ENCODE data around the gene DRC7.

GRCh38 chr16:57668263-57668571 is 26.4 kb upstream of the DRC7 start, which contains the start of gene ADGRG3:
- no peak for TF ChIP-seq CTCF (IDR thresholded peaks at IDR 0.05)
- TF ChIP-seq POLR2A (IDR thresholded peaks at IDR 0.05), result no peak

Measured in Peyer's patch (tissue), 4 donors.